Naive thymus-derived CD4-positive, alpha-beta T cell (primary cell): ENCODE results near the gene SPC24. TPM values are rescaled to one million over a fixed set of nuclear protein-coding genes. Genes with fewer than 3 reads are reported as not detected.
A peak's percentile ranks its signal among the peaks of the same experiment; 100 is the strongest.

ENCODE experiments used
- ATAC-seq: fragments of 150-1000 bp; cut with Tn5 transposase; 2 replicates; pipeline ENCODE4 v1.10.0; 2021; ENCODE audit warnings: mild to moderate bottlenecking, moderate library complexity
- CTCF ChIA-PET: fragments of 350-600 bp; sonication (Branson Sonifier 250); formaldehyde crosslinking; loops from one replicate; lab custom pipeline; 2021; ENCODE audit warnings: antibody characterized with exemption; lab: Charles Lee
- POLR2A ChIA-PET: fragments of 350-600 bp; sonication (Branson Sonifier 250); formaldehyde crosslinking; loops from one replicate; lab custom pipeline; 2021; ENCODE audit warnings: antibody characterized with exemption, inconsistent platforms; lab: Charles Lee
- DNase-seq, 9 donors: peaks; one replicate each; pipeline versions ENCODE4 v3.0.0 to v3.0.0-alpha.2; 2020 to 2022; ENCODE audit warnings: mixed read lengths in 1 of 9
- H3K27ac ChIP-seq: one replicate; pipeline ENCODE4 v1.7.0; 2013; ENCODE audit warnings: mild to moderate bottlenecking, low read depth, low read length, moderate library complexity
- H3K27me3 ChIP-seq, 2 donors: one replicate each; pipeline ENCODE4 v1.7.0; 2013; ENCODE audit warnings: low read length in 2 of 2, mild to moderate bottlenecking in 2 of 2, moderate library complexity in 2 of 2; ENCODE audit not compliant: control insufficient read depth in 2 of 2, insufficient read depth in 2 of 2
- H3K36me3 ChIP-seq, 3 experiments: 1 replicate in 2 of 3; 2 replicates in 1 of 3; pipeline ENCODE4 v1.7.0; 2013; ENCODE audit warnings: low read length in 3 of 3, mild to moderate bottlenecking in 3 of 3, moderate library complexity in 1 of 3; ENCODE audit not compliant: insufficient read depth in 3 of 3, control insufficient read depth in 2 of 3
- H3K4me1 ChIP-seq, 2 donors: one replicate each; pipeline ENCODE4 v1.7.0; 2013; ENCODE audit warnings: low read length in 2 of 2, mild to moderate bottlenecking in 2 of 2, moderate library complexity in 1 of 2; ENCODE audit not compliant: control insufficient read depth in 2 of 2, insufficient read depth in 2 of 2
- H3K4me3 ChIP-seq: 2 replicates; pipeline ENCODE4 v1.7.0; 2013; ENCODE audit warnings: mild to moderate bottlenecking, low read length
- H3K9me3 ChIP-seq, 3 experiments: 1 replicate in 2 of 3; 2 replicates in 1 of 3; pipeline ENCODE4 v1.7.0; 2013; ENCODE audit warnings: low read length in 3 of 3; ENCODE audit not compliant: control insufficient read depth in 2 of 3
- H3K27ac Mint-ChIP-seq, 9 donors: one replicate each; pipeline ENCODE4 v1.8.0; 2020 to 2022; ENCODE audit warnings: mixed read lengths in 9 of 9, mild to moderate bottlenecking in 8 of 9, moderate library complexity in 5 of 9, inconsistent platforms in 2 of 9
- H3K27me3 Mint-ChIP-seq, 5 donors: one replicate each; pipeline ENCODE4 v1.8.0; 2021 to 2022; ENCODE audit warnings: mixed read lengths in 5 of 5, mild to moderate bottlenecking in 1 of 5
- H3K36me3 Mint-ChIP-seq, 5 donors: one replicate each; pipeline ENCODE4 v1.8.0; 2020 to 2022; ENCODE audit warnings: mixed read lengths in 5 of 5, mild to moderate bottlenecking in 3 of 5, inconsistent platforms in 1 of 5
- H3K4me1 Mint-ChIP-seq, 7 donors: one replicate each; pipeline ENCODE4 v1.8.0; 2020 to 2022; ENCODE audit warnings: mixed read lengths in 7 of 7, mild to moderate bottlenecking in 3 of 7, inconsistent platforms in 1 of 7
- H3K4me3 Mint-ChIP-seq, 10 donors: one replicate each; pipeline ENCODE4 v1.8.0; 2020 to 2022; ENCODE audit warnings: mild to moderate bottlenecking in 10 of 10, mixed read lengths in 10 of 10, moderate library complexity in 6 of 10, inconsistent platforms in 2 of 10
- H3K9me3 Mint-ChIP-seq, 11 donors: one replicate each; pipeline ENCODE4 v1.8.0; 2020 to 2022; ENCODE audit warnings: mixed read lengths in 11 of 11, mild to moderate bottlenecking in 4 of 11, inconsistent platforms in 1 of 11, moderate library complexity in 1 of 11
- intact Hi-C, 2 donors: fragments of 100-400 bp; cut with micrococcal nuclease; formaldehyde crosslinking; loops; one replicate each; pipeline ENCODE4 v1.15.1; 2023
- polyA plus RNA-seq, 2 donors: library from polyadenylated mRNA; unstranded; fragments of 300-500 nt; fragmentation: Illumina TruSeq; gene quantifications; one replicate each; pipeline ENCODE4 v1.2.3, GENCODE V29; 2021
- total RNA-seq, 6 experiments: library from RNA in 5 of 6; stranded (reverse) in 5 of 6; gene quantifications; 1 replicate in 5 of 6; 2 replicates in 1 of 6; pipeline ENCODE4 v1.2.3 and lab custom pipeline; 2021 to 2026

Gene SPC24
- total and polyA plus RNA-seq, 7 experiments from 2014 or later = 0.33 to 45.4 (median 1.4) TPM; not detected in 1

- peaks cover 0 to 7% (median 0%) of the 10 kb centered on the region in 11 donors for H3K9me3 Mint-ChIP-seq
- Histone ChIP-seq H3K27me3 (no peaks in the 10 kb centered on the region), H3K27ac (no peak overlapping the region), H3K4me1 (peaks cover 6 to 14% of the 10 kb centered on the region in 2 donors), H3K9me3 (peaks cover 0 to 3% (median 0%) of the 10 kb centered on the region in 3 experiments), H3K4me3 (no peak overlapping the region), H3K36me3 (no peaks in the 10 kb centered on the region)
- ChIA-PET CTCF (no interaction called here), POLR2A (no interaction called here)
- H3K4me3 Mint-ChIP-seq = no peak overlapping the region
- DNase-seq = no peak
- H3K27me3 Mint-ChIP-seq = no peaks in the 10 kb centered on the region
- peaks cover 2 to 12% (median 9%) of the 10 kb centered on the region in 7 donors for H3K4me1 Mint-ChIP-seq
- no peak overlapping the region for H3K27ac Mint-ChIP-seq
- intact Hi-C loops = loop anchor here (5.0 kb wide), 3 partner anchors 277 to 593 kb away; partner anchors contain the start of genes CDKN2D (in 1 of the 2), ELAVL3 (in 1 of the 2), KRI1 (in 1 of the 2) and ODAD3 (in 1 of the 2)
- no peaks in the 10 kb centered on the region for H3K36me3 Mint-ChIP-seq
- ATAC-seq = no peak
These were observed 4.2 kb upstream of the SPC24 start for GRCh38 chr19:11159598-11160439.

- H3K27ac ChIP-seq = no peak overlapping the region
- H3K27me3 ChIP-seq = no peaks in the 10 kb centered on the region
- H3K36me3 ChIP-seq = no peaks in the 10 kb centered on the region
- POLR2A ChIA-PET = no interaction called here
- H3K9me3 Mint-ChIP-seq = peaks cover 0 to 3% (median 0%) of the 10 kb centered on the region in 11 donors
- H3K9me3 ChIP-seq = no peaks in the 10 kb centered on the region
- DNase-seq = no peak
- no peak for ATAC-seq
- H3K4me3 Mint-ChIP-seq = peak overlapping the region; percentile 56 to 94 (median 83)
- H3K4me3 ChIP-seq = no peak overlapping the region
- intact Hi-C loops = loop anchor here (1.0 to 5.0 kb wide), 6 partner anchors 192 to 587 kb away; partner anchors contain the start of genes CCDC159 (in 1 of the 2), CDKN2D (in 1 of the 2), ELAVL3 (in 1 of the 2) and KRI1 (in 1 of the 2)
- H3K27ac Mint-ChIP-seq = peak overlapping the region in 4 of 9 donors; percentile 0 to 70 (median 36)
- H3K4me1 Mint-ChIP-seq = peaks cover 7 to 30% (median 15%) of the 10 kb centered on the region in 7 donors
- peaks cover 6 to 15% of the 10 kb centered on the region in 2 donors for H3K4me1 ChIP-seq
- H3K27me3 Mint-ChIP-seq = no peaks in the 10 kb centered on the region
- CTCF ChIA-PET = interaction anchor here (0.7 kb wide), 1 partner anchor 16 kb away, joined by 3 read pairs; no protein-coding TSS in a partner anchor
- H3K36me3 Mint-ChIP-seq = peaks cover 0 to 5% (median 0%) of the 10 kb centered on the region in 5 donors
These were observed 917 bp downstream of the SPC24 start for GRCh38 chr19:11154683-11155047.

GRCh38 chr19:11152318-11153062 is 3.1 kb downstream of the SPC24 start:
- peaks cover 7 to 30% (median 15%) of the 10 kb centered on the region in 7 donors for H3K4me1 Mint-ChIP-seq
- H3K4me1 ChIP-seq = peaks cover 6 to 15% of the 10 kb centered on the region in 2 donors
- ATAC-seq = no peak
- no peaks in the 10 kb centered on the region for H3K27me3 Mint-ChIP-seq
- no peaks in the 10 kb centered on the region for H3K9me3 Mint-ChIP-seq
- peaks cover 0 to 12% (median 0%) of the 10 kb centered on the region in 5 donors for H3K36me3 Mint-ChIP-seq
- H3K27ac Mint-ChIP-seq = no peak overlapping the region
- ChIA-PET POLR2A (no interaction called here), CTCF (interaction anchor here (0.6 kb wide), 1 partner anchor 132 kb away, joined by 5 read pairs; no protein-coding TSS in a partner anchor)
- intact Hi-C loops = no loop called here
- H3K36me3 ChIP-seq = no peaks in the 10 kb centered on the region
- no peak overlapping the region for H3K4me3 ChIP-seq
- peak overlapping the region in 1 of 10 donors; percentile 2 for H3K4me3 Mint-ChIP-seq
- no peak overlapping the region for H3K27ac ChIP-seq
- H3K27me3 ChIP-seq = no peaks in the 10 kb centered on the region
- no peaks in the 10 kb centered on the region for H3K9me3 ChIP-seq
- no peak for DNase-seq

- Mint-ChIP-seq H3K27ac (no peak overlapping the region), H3K36me3 (peaks cover 0 to 17% (median 0%) of the 10 kb centered on the region in 5 donors), H3K4me1 (peaks cover 7 to 27% (median 15%) of the 10 kb centered on the region in 7 donors), H3K9me3 (no peaks in the 10 kb centered on the region), H3K27me3 (no peaks in the 10 kb centered on the region), H3K4me3 (no peak overlapping the region)
- no peaks in the 10 kb centered on the region for H3K9me3 ChIP-seq
- ATAC-seq (no peak), DNase-seq (no peak)
- POLR2A ChIA-PET = no interaction called here
- no peaks in the 10 kb centered on the region for H3K36me3 ChIP-seq
- peaks cover 6 to 13% of the 10 kb centered on the region in 2 donors for H3K4me1 ChIP-seq
- CTCF ChIA-PET = interaction anchor here (0.6 kb wide), 1 partner anchor 111 kb away, joined by 4 read pairs; no protein-coding TSS in a partner anchor
- no peaks in the 10 kb centered on the region for H3K27me3 ChIP-seq
- H3K27ac ChIP-seq = no peak overlapping the region
- no peak overlapping the region for H3K4me3 ChIP-seq
- intact Hi-C loops = no loop called here
These were observed 4.4 kb downstream of the SPC24 start for GRCh38 chr19:11151181-11151580.

GRCh38 chr19:11148001-11148400 is 7.6 kb downstream of the SPC24 start:
- CTCF ChIA-PET = interaction anchor here (0.7 to 1.5 kb wide), 2 partner anchors 10 to 137 kb away, joined by 4 read pairs; no protein-coding TSS in a partner anchor
- intact Hi-C loops = no loop called here
- peaks cover 0 to 7% of the 10 kb centered on the region in 2 donors for H3K4me1 ChIP-seq
- H3K36me3 Mint-ChIP-seq = peaks cover 0 to 28% (median 0%) of the 10 kb centered on the region in 5 donors
- H3K4me3 Mint-ChIP-seq = peak overlapping the region in 1 of 10 donors; percentile 16
- H3K9me3 Mint-ChIP-seq = no peaks in the 10 kb centered on the region
- no peaks in the 10 kb centered on the region for H3K27me3 Mint-ChIP-seq
- no peak overlapping the region for H3K27ac Mint-ChIP-seq
- DNase-seq (no peak), ATAC-seq (no peak)
- no peaks in the 10 kb centered on the region for H3K36me3 ChIP-seq
- H3K27me3 ChIP-seq = no peaks in the 10 kb centered on the region
- H3K4me1 Mint-ChIP-seq = peaks cover 0 to 9% (median 5%) of the 10 kb centered on the region in 7 donors
- H3K27ac ChIP-seq = no peak overlapping the region
- no peak overlapping the region for H3K4me3 ChIP-seq
- POLR2A ChIA-PET = no interaction called here
- no peaks in the 10 kb centered on the region for H3K9me3 ChIP-seq

- DNase-seq (no peak), ATAC-seq (no peak)
- Mint-ChIP-seq H3K4me1 (peaks cover 0 to 11% (median 5%) of the 10 kb centered on the region in 7 donors), H3K27ac (peak overlapping the region in 2 of 9 donors; percentile 22 to 41), H3K9me3 (no peaks in the 10 kb centered on the region), H3K27me3 (no peaks in the 10 kb centered on the region), H3K4me3 (no peak overlapping the region), H3K36me3 (peaks cover 0 to 22% (median 0%) of the 10 kb centered on the region in 5 donors)
- Histone ChIP-seq H3K9me3 (no peaks in the 10 kb centered on the region), H3K4me3 (no peak overlapping the region), H3K27me3 (no peaks in the 10 kb centered on the region), H3K4me1 (peaks cover 0 to 12% of the 10 kb centered on the region in 2 donors), H3K36me3 (no peaks in the 10 kb centered on the region), H3K27ac (no peak overlapping the region)
- intact Hi-C loops = no loop called here
- ChIA-PET POLR2A (interaction anchor here (0.6 to 1.1 kb wide), 2 partner anchors 11 to 1507 kb away, joined by 3 read pairs; no protein-coding TSS in a partner anchor), CTCF (no interaction called here)
These were observed 10.1 kb downstream of the SPC24 start for GRCh38 chr19:11145536-11145924.
